SJSA1 (cell line): ENCODE results near the gene RFTN1. TPM values are rescaled to one million over a fixed set of nuclear protein-coding genes. Genes with fewer than 3 reads are reported as not detected.

Experiments used
- DNase-seq, 2 experiments: peaks; one replicate each; pipeline ENCODE4 v3.0.0-alpha.2; 2015 to 2020; ENCODE audit warnings: low spot score in 2 of 2, low read depth in 1 of 2
- H3K27ac ChIP-seq: fragments of 250-450 bp; sonication (Bioruptor Pico); 2 replicates; pipeline ENCODE4 v1.5.1; 2020; ENCODE audit warnings: mild to moderate bottlenecking, moderate library complexity
- H3K27me3 ChIP-seq: fragments of 250-450 bp; sonication (Bioruptor Pico); replicated peaks from 2 replicates; pipeline ENCODE4 v1.5.1; 2020; ENCODE audit warnings: mild to moderate bottlenecking, moderate library complexity
- H3K36me3 ChIP-seq: fragments of 250-450 bp; sonication (Bioruptor Pico); 2 replicates; pipeline ENCODE4 v1.5.1; 2020; ENCODE audit warnings: mild to moderate bottlenecking
- H3K4me1 ChIP-seq: fragments of 250-450 bp; sonication (Bioruptor Pico); replicated peaks from 2 replicates; pipeline ENCODE4 v1.6.1; 2021; ENCODE audit warnings: mild to moderate bottlenecking
- H3K4me3 ChIP-seq: fragments of 250-450 bp; sonication (Bioruptor Pico); 2 replicates; pipeline ENCODE4 v1.5.1; 2020; ENCODE audit warnings: mild to moderate bottlenecking
- H3K9me3 ChIP-seq: fragments of 250-450 bp; sonication (Bioruptor Pico); replicated peaks from 2 replicates; pipeline ENCODE4 v1.5.1; 2020; ENCODE audit warnings: mild to moderate bottlenecking
- total RNA-seq: library from RNA; depleted of rRNA; stranded (reverse); fragments of >200 nt; shearing (Covaris generic); gene quantifications from 2 replicates; pipeline ENCODE4 v1.2.3, GENCODE V29; 2014

RFTN1 gene
- total RNA-seq, 1 experiment from 2014 or later = 54.3 TPM

DNA sequence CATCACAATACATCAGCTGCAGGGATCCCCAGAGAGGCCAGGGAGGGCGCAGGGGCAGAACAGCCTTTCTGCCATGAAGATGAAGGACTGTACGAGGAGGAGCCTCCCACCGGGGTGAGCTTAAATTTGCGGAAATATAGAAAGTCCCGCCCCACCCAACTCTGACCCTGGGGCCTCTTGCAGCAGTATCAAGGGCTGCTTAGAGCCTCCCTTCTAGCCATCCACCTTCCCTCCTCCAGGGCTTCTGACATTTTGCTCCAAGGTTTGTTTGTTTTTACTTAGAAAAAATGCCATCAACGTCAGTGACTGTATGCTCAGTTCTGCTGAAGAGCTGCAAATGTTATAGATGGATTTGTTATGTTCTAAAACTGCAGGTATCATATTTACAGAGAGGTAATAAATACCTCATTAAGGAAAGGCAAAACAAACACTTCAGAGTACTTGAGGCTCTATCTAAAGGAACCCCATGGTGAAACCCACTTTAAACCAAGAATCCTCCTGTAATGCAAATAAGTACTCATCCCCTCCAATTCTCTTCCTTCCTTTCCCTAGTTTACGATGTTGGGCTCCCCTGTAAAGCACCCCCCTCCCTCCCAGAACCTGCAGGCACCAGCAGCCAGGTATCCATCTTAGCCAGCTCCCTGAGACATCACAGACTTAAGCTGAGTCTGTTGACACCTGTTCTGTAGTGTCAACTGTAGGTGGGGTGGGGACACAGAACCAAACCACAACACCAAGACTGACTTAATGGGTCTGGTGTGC lies 30.5 kb downstream of the RFTN1 start:
- Histone ChIP-seq H3K27ac (peak overlapping the region; percentile 87), H3K4me1 (peaks cover 61% of the 10 kb centered on the region), H3K9me3 (no peaks in the 10 kb centered on the region), H3K4me3 (no peak overlapping the region), H3K27me3 (no peaks in the 10 kb centered on the region), H3K36me3 (peaks cover 8% of the 10 kb centered on the region)
- DNase-seq = peak; percentile 51 to 60

DNA sequence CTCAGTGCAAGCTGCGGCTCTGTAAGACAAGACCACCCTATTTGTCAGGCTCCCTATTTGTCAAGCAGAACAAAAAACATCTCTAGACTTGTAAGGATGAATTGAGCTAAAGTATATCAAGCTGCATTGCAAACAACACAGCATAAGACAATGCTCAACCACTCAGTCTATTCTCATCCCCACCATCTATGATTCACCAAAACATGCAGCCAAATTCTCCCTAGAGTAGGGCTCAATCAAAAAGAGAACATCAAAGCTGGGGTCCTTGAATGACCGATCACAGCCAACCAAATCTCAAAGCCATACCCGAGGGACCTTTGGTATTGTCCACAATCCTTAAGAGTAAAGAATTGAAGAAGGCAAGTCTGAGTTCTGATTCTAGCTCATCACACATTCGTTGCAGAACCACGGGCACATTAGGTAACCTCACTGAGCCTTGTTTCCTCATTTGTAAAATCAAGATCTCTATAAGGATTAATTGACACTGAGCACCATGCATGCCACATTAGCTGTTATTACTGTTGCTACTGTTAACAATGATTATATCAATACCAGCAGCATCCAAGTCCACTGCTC lies 31.2 kb downstream of the RFTN1 start:
- Histone ChIP-seq H3K36me3 (peaks cover 3% of the 10 kb centered on the region), H3K9me3 (no peaks in the 10 kb centered on the region), H3K27me3 (no peaks in the 10 kb centered on the region), H3K4me3 (no peak overlapping the region), H3K4me1 (peaks cover 67% of the 10 kb centered on the region), H3K27ac (peak overlapping the region; percentile 87; the same call in 1 of the 2 replicates)
- peak in 1 of 2 experiments; percentile 29 for DNase-seq

- DNase-seq = no peak
- no peaks in the 10 kb centered on the region for H3K27me3 ChIP-seq
- no peaks in the 10 kb centered on the region for H3K36me3 ChIP-seq
- peaks cover 73% of the 10 kb centered on the region for H3K4me1 ChIP-seq
- H3K4me3 ChIP-seq = no peak overlapping the region
- no peaks in the 10 kb centered on the region for H3K9me3 ChIP-seq
- peak overlapping the region; percentile 87 for H3K27ac ChIP-seq
Measured at GRCh38 chr3:16481546-16481897, 32.0 kb downstream of the RFTN1 start.

DNA sequence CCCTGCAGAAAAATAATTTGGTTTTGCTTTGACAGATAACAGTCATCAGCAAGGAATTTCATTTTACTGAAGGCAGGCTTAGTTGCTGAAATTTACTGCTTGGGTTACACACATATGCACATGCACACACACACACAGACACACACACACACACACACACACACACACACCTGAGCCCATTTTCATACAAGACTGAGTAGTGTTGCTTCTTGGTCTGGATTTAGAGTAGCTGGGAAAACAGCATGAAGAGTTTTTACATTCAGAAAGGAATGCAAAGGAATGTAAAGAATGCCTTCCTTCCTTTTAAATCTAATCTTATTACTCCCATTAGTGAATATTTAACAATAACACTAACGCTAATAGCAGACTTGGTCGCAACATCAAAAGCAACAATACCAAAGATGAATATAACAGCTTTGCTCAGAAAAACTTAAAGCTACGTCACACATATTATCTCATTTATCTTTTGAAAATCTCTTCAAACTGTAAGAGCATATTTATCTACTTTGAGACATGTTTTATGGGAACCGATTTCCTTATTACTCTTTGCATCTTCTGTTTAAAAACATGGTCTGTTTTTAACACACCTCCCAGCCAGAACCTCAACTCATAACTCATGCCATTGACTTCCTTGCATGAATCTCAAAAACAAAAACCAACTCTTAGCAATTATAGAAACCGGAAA lies 32.5 kb downstream of the RFTN1 start:
- H3K27ac ChIP-seq = peak overlapping the region; percentile 87

DNA sequence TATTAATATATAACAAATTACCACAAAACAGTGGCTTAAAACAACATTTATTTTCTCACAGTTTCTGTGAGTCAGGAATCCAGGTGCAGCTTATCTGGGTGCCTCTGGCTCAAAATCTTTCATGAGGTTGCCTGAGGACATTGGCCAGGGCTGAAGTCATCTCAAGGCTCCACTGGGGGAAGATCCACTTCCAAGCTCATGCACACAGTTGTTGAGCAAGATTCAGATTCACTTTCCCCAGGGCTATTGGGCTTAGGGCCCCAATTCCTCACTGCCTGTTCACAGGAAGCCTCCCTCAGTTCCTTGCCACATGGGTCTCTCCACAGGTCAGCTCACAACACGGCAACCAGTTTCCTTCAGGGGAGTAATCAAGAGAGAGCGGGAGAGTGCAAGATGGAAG lies 35.0 kb downstream of the RFTN1 start:
- no peak for DNase-seq
- Histone ChIP-seq H3K4me1 (peaks cover 73% of the 10 kb centered on the region), H3K9me3 (no peaks in the 10 kb centered on the region), H3K36me3 (0 out of 2 replicates have a peak, but pooled peaks cover 3% of the 10 kb centered on the region), H3K27ac (no peak overlapping the region), H3K4me3 (no peak overlapping the region), H3K27me3 (no peaks in the 10 kb centered on the region)

More for the DNA sequence above, 32.5 kb downstream of the RFTN1 start:
- no peaks in the 10 kb centered on the region for H3K27me3 ChIP-seq
- no peaks in the 10 kb centered on the region for H3K36me3 ChIP-seq
- no peak overlapping the region for H3K4me3 ChIP-seq
- peaks cover 77% of the 10 kb centered on the region for H3K4me1 ChIP-seq
- no peaks in the 10 kb centered on the region for H3K9me3 ChIP-seq
- peak in 1 of 2 experiments; percentile 60 for DNase-seq

DNA sequence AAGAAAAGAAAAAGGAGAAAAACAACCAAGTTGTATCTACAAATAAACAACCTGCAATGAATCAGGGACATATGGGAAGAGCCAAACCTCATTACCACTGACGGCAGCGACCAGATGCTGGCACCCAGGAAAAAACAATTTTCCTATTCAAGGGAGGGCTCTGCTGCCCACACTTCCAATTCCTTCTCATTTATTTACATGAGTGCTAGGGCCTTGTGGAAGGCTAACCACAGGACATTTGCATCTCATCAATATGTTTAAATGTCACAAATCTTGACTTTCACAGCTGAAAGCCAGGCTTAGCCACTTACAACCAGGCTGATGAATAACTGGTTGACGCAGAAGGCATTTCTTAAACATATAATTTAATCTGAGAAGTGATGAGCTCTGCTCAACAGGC lies 36.0 kb downstream of the RFTN1 start:
- Histone ChIP-seq H3K4me1 (peaks cover 63% of the 10 kb centered on the region), H3K36me3 (peaks cover 8% of the 10 kb centered on the region; the same call in 1 of the 2 replicates), H3K4me3 (no peak overlapping the region), H3K9me3 (no peaks in the 10 kb centered on the region), H3K27ac (peak overlapping the region; percentile 85), H3K27me3 (no peaks in the 10 kb centered on the region)
- peak; percentile 46 to 78 for DNase-seq

- no peaks in the 10 kb centered on the region for H3K27me3 ChIP-seq
- no peak for DNase-seq
- peaks cover 59% of the 10 kb centered on the region for H3K4me1 ChIP-seq
- H3K9me3 ChIP-seq = no peaks in the 10 kb centered on the region
- H3K27ac ChIP-seq = peak overlapping the region; percentile 85
- H3K36me3 ChIP-seq = peaks cover 11% of the 10 kb centered on the region; the same call in 1 of the 2 replicates
- H3K4me3 ChIP-seq = no peak overlapping the region
Measured at GRCh38 chr3:16477056-16477455, 36.4 kb downstream of the RFTN1 start.

GRCh38 chr3:16476636-16477035 lies 36.9 kb downstream of the RFTN1 start:
- DNase-seq = peak; percentile 72 to 90
- no peak overlapping the region for H3K4me3 ChIP-seq
- peaks cover 14% of the 10 kb centered on the region; the same call in 1 of the 2 replicates for H3K36me3 ChIP-seq
- peaks cover 54% of the 10 kb centered on the region for H3K4me1 ChIP-seq
- peak overlapping the region; percentile 85 for H3K27ac ChIP-seq
- no peaks in the 10 kb centered on the region for H3K27me3 ChIP-seq
- no peaks in the 10 kb centered on the region for H3K9me3 ChIP-seq

- no peak overlapping the region for H3K4me3 ChIP-seq
- H3K9me3 ChIP-seq = peaks cover 5% of the 10 kb centered on the region; the same call in 1 of the 2 replicates
- H3K27me3 ChIP-seq = no peaks in the 10 kb centered on the region
- H3K27ac ChIP-seq = no peak overlapping the region
- DNase-seq = no peak
- peaks cover 46% of the 10 kb centered on the region for H3K4me1 ChIP-seq
- peaks cover 21% of the 10 kb centered on the region for H3K36me3 ChIP-seq
Measured at GRCh38 chr3:16475766-16476165, 37.7 kb downstream of the RFTN1 start.

- Histone ChIP-seq H3K27ac (no peak overlapping the region), H3K4me1 (peaks cover 38% of the 10 kb centered on the region), H3K27me3 (no peaks in the 10 kb centered on the region), H3K9me3 (peaks cover 5% of the 10 kb centered on the region; the same call in 1 of the 2 replicates), H3K4me3 (no peak overlapping the region), H3K36me3 (peaks cover 25% of the 10 kb centered on the region)
- no peak for DNase-seq
Measured at GRCh38 chr3:16474920-16475319, 38.6 kb downstream of the RFTN1 start.

DNA sequence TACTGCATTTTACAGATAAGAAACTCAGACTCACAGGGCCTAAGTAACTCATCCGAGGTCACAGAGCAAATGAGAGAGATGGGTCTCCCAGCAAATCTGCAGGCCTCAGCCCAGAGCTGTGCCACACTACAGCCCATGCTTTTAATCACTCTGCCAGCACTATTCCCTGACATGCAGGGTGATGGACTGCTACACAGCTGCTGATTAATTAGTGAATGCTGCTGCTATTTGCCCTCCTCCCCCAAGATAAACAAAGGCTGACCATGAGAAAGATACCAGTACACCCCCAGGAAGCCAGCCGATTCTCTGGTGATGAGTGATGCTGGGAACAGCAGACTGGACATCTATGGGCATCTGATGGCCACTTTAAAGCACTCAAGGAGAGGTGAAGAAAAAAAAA lies 39.3 kb downstream of the RFTN1 start:
- Histone ChIP-seq H3K4me1 (peaks cover 38% of the 10 kb centered on the region), H3K27ac (no peak overlapping the region)

GRCh38 chr3:16472593-16472992 lies 40.9 kb downstream of the RFTN1 start:
- Histone ChIP-seq H3K4me1 (peaks cover 32% of the 10 kb centered on the region), H3K27me3 (no peaks in the 10 kb centered on the region), H3K36me3 (peaks cover 25% of the 10 kb centered on the region), H3K9me3 (peaks cover 5% of the 10 kb centered on the region; the same call in 1 of the 2 replicates), H3K4me3 (no peak overlapping the region), H3K27ac (no peak overlapping the region)
- no peak for DNase-seq

More for the DNA sequence above, 39.3 kb downstream of the RFTN1 start:
- no peaks in the 10 kb centered on the region for H3K27me3 ChIP-seq
- peaks cover 25% of the 10 kb centered on the region for H3K36me3 ChIP-seq
- H3K4me3 ChIP-seq = no peak overlapping the region
- DNase-seq = no peak
- H3K9me3 ChIP-seq = peaks cover 5% of the 10 kb centered on the region; the same call in 1 of the 2 replicates

DNA sequence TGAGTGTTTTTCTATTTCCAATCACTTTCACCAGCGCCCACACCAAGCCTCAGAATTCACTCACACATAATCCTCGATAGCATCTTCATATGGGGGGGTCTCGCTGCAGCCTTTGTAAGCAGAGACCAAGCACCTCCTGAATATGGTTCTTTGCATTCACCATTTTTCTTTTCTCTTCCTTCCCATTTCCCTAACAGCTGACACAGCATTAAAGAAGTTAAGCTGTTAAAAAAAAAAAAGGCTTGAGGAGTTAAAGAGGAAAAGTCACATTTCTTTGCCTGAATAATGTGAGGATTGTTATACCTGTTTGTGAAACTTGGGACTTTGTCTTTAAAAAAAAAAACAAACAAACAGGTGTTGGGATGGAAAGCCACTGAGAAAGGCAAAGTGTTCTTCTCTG lies 41.6 kb downstream of the RFTN1 start:
- H3K36me3 ChIP-seq = peaks cover 25% of the 10 kb centered on the region
- peaks cover 5% of the 10 kb centered on the region; the same call in 1 of the 2 replicates for H3K9me3 ChIP-seq
- peaks cover 26% of the 10 kb centered on the region for H3K4me1 ChIP-seq
- no peaks in the 10 kb centered on the region for H3K27me3 ChIP-seq
- no peak for DNase-seq
- no peak overlapping the region for H3K4me3 ChIP-seq
- no peak overlapping the region for H3K27ac ChIP-seq

GRCh38 chr3:16470590-16470989 lies 42.9 kb downstream of the RFTN1 start:
- DNase-seq = no peak
- Histone ChIP-seq H3K27ac (no peak overlapping the region), H3K27me3 (no peaks in the 10 kb centered on the region), H3K36me3 (peaks cover 27% of the 10 kb centered on the region), H3K4me3 (no peak overlapping the region), H3K4me1 (peaks cover 14% of the 10 kb centered on the region), H3K9me3 (peaks cover 5% of the 10 kb centered on the region; the same call in 1 of the 2 replicates)
